Endothelial cell of umbilical vein (primary cell): ENCODE results near the gene TMEM94. TPM values are rescaled to one million over a fixed set of nuclear protein-coding genes. Genes with fewer than 3 reads are reported as not detected.

Experiments used
- BruUV-seq: library from RNA; stranded (reverse); fragments of 400-500 nt; replicated peaks from 2 replicates; lab custom pipeline; 2021; lab: Mats Ljungman, UMichigan
- CTCF ChIA-PET: fragments of 300-600, 350-600 bp; sonication (Branson Sonifier 250); formaldehyde crosslinking; loops from one replicate; lab custom pipeline; 2021; ENCODE audit warnings: antibody characterized with exemption, inconsistent platforms; lab: Charles Lee
- POLR2A ChIA-PET: fragments of 300-600, 350-600 bp; sonication (Branson Sonifier 250); formaldehyde crosslinking; loops from one replicate; lab custom pipeline; 2021; ENCODE audit warnings: antibody characterized with exemption, inconsistent platforms; lab: Charles Lee
- DNase-seq: peaks from one replicate; pipeline ENCODE4 v3.0.0-alpha.2; 2011; ENCODE audit warnings: low read depth, low spot score
- FAIRE-seq: peaks from 2 replicates; lab custom pipeline; 2011; peaks lifted over from hg19 to GRCh38; lab: Jason Lieb, UNC
- H2AFZ ChIP-seq: 2 replicates; pipeline ENCODE4 v1.6.0; 2012; ENCODE audit warnings: low read depth, low read length, control low read depth, inconsistent platforms
- H3K27ac ChIP-seq: 2 replicates; pipeline ENCODE4 v1.5.1; 2011; ENCODE audit warnings: low read depth, mild to moderate bottlenecking, control low read depth, low read length, moderate library complexity; ENCODE audit not compliant: insufficient read depth
- H3K27me3 ChIP-seq, 2 experiments: 2 replicates each; pipeline versions ENCODE4 v1.6.0 to v1.6.1; 2011; ENCODE audit warnings: low read length in 2 of 2, mixed read lengths in 1 of 2; ENCODE audit not compliant: control insufficient read depth in 2 of 2, insufficient read depth in 2 of 2
- H3K36me3 ChIP-seq, 2 experiments: 2 replicates in 1 of 2; 3 replicates in 1 of 2; pipeline ENCODE4 v1.5.1; 2011; ENCODE audit warnings: low read length in 2 of 2, mild to moderate bottlenecking in 1 of 2, moderate library complexity in 1 of 2; ENCODE audit not compliant: control insufficient read depth in 2 of 2, insufficient read depth in 2 of 2; ENCODE audit errors: extremely low read depth in 1 of 2
- H3K4me1 ChIP-seq: 3 replicates; pipeline ENCODE4 v1.5.1; 2011; ENCODE audit warnings: mild to moderate bottlenecking, low read length; ENCODE audit not compliant: control insufficient read depth, insufficient read depth; ENCODE audit errors: extremely low read depth
- H3K4me2 ChIP-seq: 2 replicates; pipeline ENCODE4 v1.6.1; 2011; ENCODE audit warnings: low read length, control low read depth, mixed read lengths; ENCODE audit not compliant: insufficient read depth
- H3K4me3 ChIP-seq, 3 experiments: fragments of 200-600 bp in 1 of 3; sonication (generic), shearing (Covaris generic) in 1 of 3; replicated peaks in 1 of 3; 2 replicates each; pipeline ENCODE4 v1.5.1; 2011 to 2016; ENCODE audit warnings: control low read depth in 3 of 3, low read length in 3 of 3, mild to moderate bottlenecking in 2 of 3, inconsistent platforms in 1 of 3, low read depth in 1 of 3, moderate library complexity in 1 of 3; ENCODE audit not compliant: insufficient read depth in 1 of 3
- H3K79me2 ChIP-seq: 2 replicates; pipeline ENCODE4 v1.6.0; 2012; ENCODE audit warnings: low read length, inconsistent platforms; ENCODE audit not compliant: control insufficient read depth, insufficient read depth
- H3K9ac ChIP-seq: replicated peaks from 2 replicates; pipeline ENCODE3; 2011; ENCODE audit warnings: low read length, control low read depth; ENCODE audit not compliant: insufficient read depth; ENCODE audit errors: extremely low read depth
- H3K9me1 ChIP-seq: replicated peaks from 3 replicates; pipeline ENCODE4 v1.6.0; 2011; ENCODE audit warnings: mild to moderate bottlenecking, low read length; ENCODE audit not compliant: control insufficient read depth, insufficient read depth; ENCODE audit errors: extremely low read depth
- H3K9me3 ChIP-seq: replicated peaks from 2 replicates; pipeline ENCODE4 v1.5.1; 2012; ENCODE audit warnings: low read length, inconsistent platforms; ENCODE audit not compliant: control insufficient read depth, insufficient read depth
- H4K20me1 ChIP-seq: replicated peaks from 2 replicates; pipeline ENCODE3; 2011; ENCODE audit warnings: mild to moderate bottlenecking, low read length; ENCODE audit not compliant: control insufficient read depth, insufficient read depth; ENCODE audit errors: extremely low read depth
- EZH2 ChIP-seq: IDR thresholded peaks from 2 replicates; pipeline ENCODE4 v1.6.1; 2012; ENCODE audit warnings: borderline replicate concordance, low read depth, mild to moderate bottlenecking, moderate library complexity, low read length, inconsistent platforms; ENCODE audit not compliant: severe bottlenecking
- JUN ChIP-seq: IDR thresholded peaks from 2 replicates; pipeline ENCODE4 v1.6.1; 2011; ENCODE audit warnings: borderline replicate concordance, low read depth; ENCODE audit not compliant: insufficient read length, insufficient read depth
- MAX ChIP-seq: IDR thresholded peaks from 2 replicates; pipeline ENCODE4 v1.6.1; 2011; ENCODE audit not compliant: insufficient read depth, insufficient read length
- MYC ChIP-seq: IDR thresholded peaks from one replicate; pipeline ENCODE4 v1.6.1; 2011; ENCODE audit warnings: mild to moderate bottlenecking, low read depth, low read length
- dilution Hi-C: fragments of 300-500 bp; cut with MboI; formaldehyde crosslinking; loops from one replicate; pipeline ENCODE4 v1.15.0; 2019; ENCODE audit warnings: low sequenced_read_pairs; ENCODE audit not compliant: extremely low pct_ligation_motif_present
- intact Hi-C: fragments of 100-400 bp; cut with micrococcal nuclease; formaldehyde crosslinking; loops from one replicate; pipeline ENCODE4 v1.10.0; 2022
- polyA plus RNA-seq, 4 experiments: library from polyadenylated mRNA; depleted of rRNA in 3 of 4; stranded (reverse) in 3 of 4; unstranded in 1 of 4; fragments of >200 nt; gene quantifications; 2 replicates each; pipeline versions ENCODE4 v1.2.1 to v1.2.3, GENCODE V29; 2011 to 2012; ENCODE audit warnings: missing spikeins in 1 of 4
- total RNA-seq: library from RNA; stranded (reverse); gene quantifications from 2 replicates; pipeline ENCODE4 v1.2.3, GENCODE V29; 2021

The TMEM94 gene
- total and polyA plus RNA-seq, 2 donors (not counting 3 experiments of a cell fraction or from before 2014, with no cell fraction given): 69.2 to 75.9 TPM

GRCh38 chr17:75494326-75494877 is 38.0 kb downstream of the TMEM94 start:
- peaks cover 3% of the 10 kb centered on the region for H3K4me1 ChIP-seq
- H3K36me3 ChIP-seq: peaks cover 0 to 31% of the 10 kb centered on the region in 2 experiments
- POLR2A ChIA-PET: no interaction called here
- no peaks in the 10 kb centered on the region for H4K20me1 ChIP-seq
- no peak overlapping the region for H3K9ac ChIP-seq
- FAIRE-seq: no peak
- no peak for DNase-seq
- no peaks in the 10 kb centered on the region for H3K9me3 ChIP-seq
- no peak overlapping the region for H2AFZ ChIP-seq
- no peak overlapping the region for H3K4me3 ChIP-seq
- H3K79me2 ChIP-seq: no peaks in the 10 kb centered on the region
- H3K27me3 ChIP-seq: no peaks in the 10 kb centered on the region
- H3K4me2 ChIP-seq: no peak overlapping the region
- no TSS peak for BruUV-seq
- CTCF ChIA-PET: no interaction called here
- intact Hi-C loops (no loop called here), dilution Hi-C loops (no loop called here)
- H3K9me1 ChIP-seq: no peaks in the 10 kb centered on the region
- no peak overlapping the region for H3K27ac ChIP-seq
- TF ChIP-seq JUN: no peak
- no peak for TF ChIP-seq MAX
- TF ChIP-seq MYC: no peak
- no peak for TF ChIP-seq EZH2

DNA sequence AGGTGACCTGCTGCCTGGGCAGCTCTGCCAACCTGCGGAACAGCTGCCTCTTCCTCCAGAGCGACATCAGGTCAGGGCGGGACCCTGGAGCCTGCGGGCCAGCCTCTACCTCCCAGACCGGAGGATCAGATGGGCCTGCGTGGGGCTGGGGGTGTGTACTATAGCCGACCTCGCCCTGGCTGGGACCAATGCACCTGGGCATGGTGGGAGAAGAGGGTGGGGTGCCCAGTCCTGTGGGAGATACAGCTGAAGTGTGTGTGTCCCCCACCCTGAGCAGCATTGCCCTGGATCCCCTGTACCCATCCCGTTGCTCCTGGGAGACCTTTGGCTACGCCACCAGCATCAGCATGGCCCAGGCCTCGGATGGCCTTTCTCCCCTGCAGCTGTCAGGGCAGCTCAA is 39.6 kb downstream of the TMEM94 start:
- TF ChIP-seq EZH2 (no peak), MAX (no peak), JUN (no peak)
- Histone ChIP-seq H3K4me1 (peaks cover 3% of the 10 kb centered on the region), H4K20me1 (no peaks in the 10 kb centered on the region), H3K9me3 (no peaks in the 10 kb centered on the region), H3K4me3 (no peak overlapping the region), H3K36me3 (peaks cover 0 to 40% of the 10 kb centered on the region in 2 experiments), H2AFZ (no peak overlapping the region), H3K9ac (no peak overlapping the region), H3K79me2 (no peaks in the 10 kb centered on the region), H3K9me1 (no peaks in the 10 kb centered on the region), H3K27ac (no peak overlapping the region), H3K27me3 (no peaks in the 10 kb centered on the region), H3K4me2 (no peak overlapping the region)
- intact Hi-C loops (no loop called here), dilution Hi-C loops (no loop called here)
- no peak for FAIRE-seq
- ChIA-PET POLR2A (no interaction called here), CTCF (interaction anchor here (1.3 kb wide), 1 partner anchor 40 kb away, joined by 3 read pairs; the partner anchor contains the start of gene TMEM94)
- no TSS peak for BruUV-seq
- no peak for DNase-seq
